CD4-positive, alpha-beta T cell (primary cell): ENCODE data around the gene NIPA2. TPM values are rescaled to one million over a fixed set of nuclear protein-coding genes. Genes with fewer than 3 reads are reported as not detected.

Experiments used
- ATAC-seq: fragments of 200-7000 bp; cut with Tn5 transposase; one replicate; pipeline ENCODE4 v1.10.0; 2022; ENCODE audit warnings: mild to moderate bottlenecking; ENCODE audit not compliant: poor library complexity
- CTCF ChIA-PET: fragments of 350-600 bp; sonication (Branson Sonifier 250); formaldehyde crosslinking; loops from one replicate; lab custom pipeline; 2021; ENCODE audit warnings: antibody characterized with exemption, inconsistent platforms; lab: Charles Lee
- POLR2A ChIA-PET: fragments of 350-600 bp; sonication (Branson Sonifier 250); formaldehyde crosslinking; loops from one replicate; lab custom pipeline; 2021; ENCODE audit warnings: antibody characterized with exemption, inconsistent platforms; lab: Charles Lee
- DNase-seq, 14 experiments: peaks; one replicate each; pipeline ENCODE4 v3.0.0-alpha.2; 2013 to 2020; ENCODE audit warnings: mixed read lengths in 2 of 14
- H3K27ac ChIP-seq, 2 donors: one replicate each; pipeline versions ENCODE4 v1.5.1 to v1.7.0; 2013; ENCODE audit warnings: low read length in 2 of 2, low read depth in 1 of 2, mild to moderate bottlenecking in 1 of 2
- H3K27me3 ChIP-seq, 2 experiments: 1 replicate in 1 of 2; 2 replicates in 1 of 2; pipeline versions ENCODE4 v1.6.1 to v1.7.0; 2013; ENCODE audit warnings: low read length in 2 of 2, control low read depth in 1 of 2, mild to moderate bottlenecking in 1 of 2, moderate library complexity in 1 of 2; ENCODE audit not compliant: insufficient read depth in 2 of 2, control insufficient read depth in 1 of 2
- H3K36me3 ChIP-seq: one replicate; pipeline ENCODE4 v1.6.1; 2013; ENCODE audit warnings: low read length, control low read depth; ENCODE audit not compliant: insufficient read depth
- H3K4me1 ChIP-seq: one replicate; pipeline ENCODE4 v1.6.1; 2013; ENCODE audit warnings: low read length, control low read depth; ENCODE audit not compliant: insufficient read depth
- H3K4me3 ChIP-seq: one replicate; pipeline ENCODE4 v1.5.1; 2013; ENCODE audit warnings: mild to moderate bottlenecking, low read length, moderate library complexity
- H3K9me3 ChIP-seq, 2 experiments: 1 replicate in 1 of 2; 2 replicates in 1 of 2; pipeline versions ENCODE4 v1.6.1 to v1.7.0; 2013; ENCODE audit warnings: low read length in 2 of 2, mild to moderate bottlenecking in 2 of 2, control low read depth in 1 of 2, moderate library complexity in 1 of 2; ENCODE audit not compliant: control insufficient read depth in 1 of 2, insufficient read depth in 1 of 2
- H3K27ac Mint-ChIP-seq: one replicate; pipeline ENCODE4 v1.8.0; 2020; ENCODE audit warnings: mixed read lengths
- H3K27me3 Mint-ChIP-seq: one replicate; pipeline ENCODE4 v1.8.0; 2021; ENCODE audit warnings: mixed read lengths
- H3K36me3 Mint-ChIP-seq: one replicate; pipeline ENCODE4 v1.8.0; 2021; ENCODE audit warnings: low read depth, mixed read lengths
- H3K4me1 Mint-ChIP-seq: one replicate; pipeline ENCODE4 v1.8.0; 2021; ENCODE audit warnings: low read depth, mixed read lengths
- H3K4me3 Mint-ChIP-seq: one replicate; pipeline ENCODE4 v1.8.0; 2020; ENCODE audit warnings: mild to moderate bottlenecking, mixed read lengths
- H3K9me3 Mint-ChIP-seq: one replicate; pipeline ENCODE4 v1.8.0; 2020; ENCODE audit warnings: mixed read lengths
- intact Hi-C, 2 experiments: fragments of 100-400 bp; cut with DNase I in 1 of 2; cut with micrococcal nuclease in 1 of 2; formaldehyde crosslinking; loops; one replicate each; pipeline versions ENCODE4 v1.15.1 to v1.9.0; 2023 to 2025; cut with DNase I, micrococcal nuclease
- total RNA-seq, 174 experiments: library from RNA in 2 of 174; stranded (reverse) in 2 of 174; gene quantifications; one replicate each; pipeline ENCODE4 v1.2.3 and lab custom pipeline; 2021 to 2026
- TF ChIP-seq, protein P1 (sequence below): fragments of 200-600 bp; IDR thresholded peaks from one replicate; pipeline ENCODE4 v1.8.0; 2022; ENCODE audit warnings: antibody characterized with exemption, mild to moderate bottlenecking

Gene NIPA2
- total RNA-seq, 2 experiments from 2014 or later: 33.9 to 36.7 TPM

DNA sequence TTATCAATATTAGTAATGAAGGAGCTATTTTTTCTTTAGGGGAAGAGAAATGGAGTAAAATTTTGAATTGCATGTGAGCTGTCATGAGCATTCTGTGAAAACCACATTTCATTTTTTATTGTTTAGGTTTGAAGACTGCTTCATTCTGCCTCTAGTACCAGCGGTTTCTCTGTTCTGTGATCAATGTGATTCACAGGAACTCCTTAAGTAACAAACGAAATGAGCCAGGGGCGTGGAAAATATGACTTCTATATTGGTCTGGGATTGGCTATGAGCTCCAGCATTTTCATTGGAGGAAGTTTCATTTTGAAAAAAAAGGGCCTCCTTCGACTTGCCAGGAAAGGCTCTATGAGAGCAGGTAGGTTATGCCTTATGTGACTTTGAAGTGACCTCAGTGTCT is 13.0 kb downstream of the NIPA2 start:
- Mint-ChIP-seq H3K27ac (no peak overlapping the region), H3K4me3 (no peak overlapping the region), H3K36me3 (peaks cover 82% of the 10 kb centered on the region), H3K27me3 (no peaks in the 10 kb centered on the region), H3K9me3 (no peaks in the 10 kb centered on the region), H3K4me1 (peaks cover 21% of the 10 kb centered on the region)
- DNase-seq (no peak), ATAC-seq (no peak)
- H3K27ac ChIP-seq: no peak overlapping the region
- intact Hi-C loops: no loop called here
- H3K36me3 ChIP-seq: peaks cover 67% of the 10 kb centered on the region
- ChIA-PET POLR2A (no interaction called here), CTCF (interaction anchor here (0.6 kb wide), 1 partner anchor 206 kb away, joined by 3 read pairs; no protein-coding TSS in a partner anchor)
- no peaks in the 10 kb centered on the region for H3K27me3 ChIP-seq
- peaks cover 2% of the 10 kb centered on the region for H3K4me1 ChIP-seq
- no peaks in the 10 kb centered on the region for H3K9me3 ChIP-seq
- no peak overlapping the region for H3K4me3 ChIP-seq
- TF ChIP-seq, protein P1, sequence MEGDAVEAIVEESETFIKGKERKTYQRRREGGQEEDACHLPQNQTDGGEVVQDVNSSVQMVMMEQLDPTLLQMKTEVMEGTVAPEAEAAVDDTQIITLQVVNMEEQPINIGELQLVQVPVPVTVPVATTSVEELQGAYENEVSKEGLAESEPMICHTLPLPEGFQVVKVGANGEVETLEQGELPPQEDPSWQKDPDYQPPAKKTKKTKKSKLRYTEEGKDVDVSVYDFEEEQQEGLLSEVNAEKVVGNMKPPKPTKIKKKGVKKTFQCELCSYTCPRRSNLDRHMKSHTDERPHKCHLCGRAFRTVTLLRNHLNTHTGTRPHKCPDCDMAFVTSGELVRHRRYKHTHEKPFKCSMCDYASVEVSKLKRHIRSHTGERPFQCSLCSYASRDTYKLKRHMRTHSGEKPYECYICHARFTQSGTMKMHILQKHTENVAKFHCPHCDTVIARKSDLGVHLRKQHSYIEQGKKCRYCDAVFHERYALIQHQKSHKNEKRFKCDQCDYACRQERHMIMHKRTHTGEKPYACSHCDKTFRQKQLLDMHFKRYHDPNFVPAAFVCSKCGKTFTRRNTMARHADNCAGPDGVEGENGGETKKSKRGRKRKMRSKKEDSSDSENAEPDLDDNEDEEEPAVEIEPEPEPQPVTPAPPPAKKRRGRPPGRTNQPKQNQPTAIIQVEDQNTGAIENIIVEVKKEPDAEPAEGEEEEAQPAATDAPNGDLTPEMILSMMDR: no peak

DNA sequence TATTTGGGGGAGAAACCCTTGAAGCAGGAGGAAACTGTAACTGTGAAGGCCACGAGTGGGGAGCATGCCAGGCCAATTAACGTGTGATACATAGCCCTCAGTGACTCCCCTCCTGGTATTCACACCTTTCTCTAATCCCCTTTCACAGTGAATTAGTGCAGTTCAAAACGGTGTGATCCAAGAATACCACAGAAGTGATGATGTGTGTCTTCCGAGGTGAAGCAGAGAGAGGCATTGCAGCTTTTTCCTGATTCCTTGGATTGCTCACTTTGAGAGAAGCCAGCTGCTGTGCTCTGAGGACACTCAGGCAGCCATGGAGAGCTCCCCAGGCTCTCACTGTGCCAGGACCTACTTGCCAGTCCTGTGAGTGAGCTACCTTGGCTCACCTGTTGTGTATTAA is 17.3 kb downstream of the NIPA2 start:
- no peak overlapping the region for H3K27ac Mint-ChIP-seq
- Histone ChIP-seq H3K9me3 (no peaks in the 10 kb centered on the region), H3K27ac (no peak overlapping the region), H3K36me3 (peaks cover 64% of the 10 kb centered on the region), H3K4me3 (no peak overlapping the region), H3K27me3 (no peaks in the 10 kb centered on the region), H3K4me1 (no peaks in the 10 kb centered on the region)
- POLR2A ChIA-PET: no interaction called here
- peaks cover 79% of the 10 kb centered on the region for H3K36me3 Mint-ChIP-seq
- H3K27me3 Mint-ChIP-seq: no peaks in the 10 kb centered on the region
- ATAC-seq: no peak
- intact Hi-C loops: no loop called here
- no peak overlapping the region for H3K4me3 Mint-ChIP-seq
- no peaks in the 10 kb centered on the region for H3K9me3 Mint-ChIP-seq
- no peak for DNase-seq
- CTCF ChIA-PET: no interaction called here
- TF ChIP-seq, protein P1: no peak
- H3K4me1 Mint-ChIP-seq: peaks cover 2% of the 10 kb centered on the region

DNA sequence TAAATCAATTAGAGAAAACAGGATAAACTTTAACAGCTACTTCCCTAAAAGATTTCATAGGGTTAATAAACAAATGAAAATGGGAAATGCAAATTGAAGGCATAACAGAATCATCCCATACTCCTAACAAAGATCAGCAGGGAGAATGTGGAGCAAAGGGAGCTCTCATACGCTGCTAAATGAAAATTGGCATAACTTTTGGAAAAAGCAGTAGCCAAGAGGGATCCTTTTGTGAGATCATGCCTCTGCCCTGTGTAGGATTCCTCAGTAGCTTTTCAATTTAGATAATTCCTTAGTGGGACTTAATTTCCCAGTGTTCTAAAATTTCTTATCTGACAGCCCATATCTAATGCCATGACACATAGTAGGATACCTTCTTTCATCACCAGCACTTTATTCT is 18.2 kb downstream of the NIPA2 start:
- CTCF ChIA-PET: no interaction called here
- H3K9me3 ChIP-seq: no peaks in the 10 kb centered on the region

More for the DNA sequence above, 18.2 kb downstream of the NIPA2 start:
- TF ChIP-seq, protein P1: no peak
- Histone ChIP-seq H3K4me1 (no peaks in the 10 kb centered on the region), H3K36me3 (peaks cover 66% of the 10 kb centered on the region), H3K27me3 (no peaks in the 10 kb centered on the region), H3K4me3 (no peak overlapping the region), H3K27ac (no peak overlapping the region)
- intact Hi-C loops: no loop called here
- POLR2A ChIA-PET: no interaction called here
- Mint-ChIP-seq H3K4me1 (no peaks in the 10 kb centered on the region), H3K27me3 (no peaks in the 10 kb centered on the region), H3K36me3 (peaks cover 81% of the 10 kb centered on the region), H3K27ac (no peak overlapping the region), H3K9me3 (no peaks in the 10 kb centered on the region), H3K4me3 (no peak overlapping the region)
- ATAC-seq: no peak
- DNase-seq: no peak
